Ovary (tissue), 3 donors: Measurements from ENCODE around the gene CHPF.

Experiments
- POLR2A ChIP-seq: fragments of 450-650 bp; IDR thresholded peaks from one replicate; pipeline ENCODE4 v1.6.1; 2017; ENCODE audit warnings: antibody characterized with exemption, mild to moderate bottlenecking, moderate library complexity
- TF ChIP-seq, protein P1 (sequence below), 3 donors: fragments of 450-650 bp in 2 of 3; fragments of 200-600 bp in 1 of 3; IDR thresholded peaks; one replicate each; pipeline versions ENCODE4 v1.5.1 to v1.8.0; 2016 to 2022; ENCODE audit warnings: antibody characterized with exemption in 3 of 3, mild to moderate bottlenecking in 1 of 3
- donor health status: DM: no; HTN: no; CAD: no.

DNA sequence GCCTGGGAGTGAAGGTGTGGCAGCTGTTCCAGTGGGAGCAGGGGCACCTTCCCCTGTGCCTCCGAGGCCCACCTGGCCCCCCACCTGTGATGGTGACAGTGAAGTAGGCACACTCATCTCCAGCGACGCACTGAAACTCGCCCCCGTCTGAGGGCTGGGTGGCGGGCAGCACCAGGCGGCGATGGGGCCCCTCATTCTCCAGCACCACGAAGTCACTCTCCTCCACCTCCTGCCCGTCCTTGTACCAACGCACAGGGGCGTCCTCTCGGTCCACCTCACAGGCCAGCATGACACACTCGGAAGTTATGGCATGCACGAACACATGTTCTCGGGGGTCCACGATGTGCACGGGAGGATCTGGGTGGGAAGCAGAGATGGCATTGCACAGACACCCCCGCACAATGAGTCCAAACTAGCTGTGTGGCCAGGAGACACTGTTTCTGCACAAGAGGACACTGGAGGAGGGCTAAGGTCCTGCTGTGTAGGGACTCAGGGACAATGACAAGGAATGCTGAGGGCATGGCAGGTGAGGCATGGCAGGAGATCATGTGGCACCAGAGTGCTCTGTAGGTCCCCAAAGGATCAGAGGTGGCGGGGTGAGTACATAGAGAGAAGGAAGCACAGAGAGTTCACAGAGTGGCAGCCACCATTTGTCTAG lies 19.8 kb upstream of the CHPF start:
- TF ChIP-seq, protein P1, sequence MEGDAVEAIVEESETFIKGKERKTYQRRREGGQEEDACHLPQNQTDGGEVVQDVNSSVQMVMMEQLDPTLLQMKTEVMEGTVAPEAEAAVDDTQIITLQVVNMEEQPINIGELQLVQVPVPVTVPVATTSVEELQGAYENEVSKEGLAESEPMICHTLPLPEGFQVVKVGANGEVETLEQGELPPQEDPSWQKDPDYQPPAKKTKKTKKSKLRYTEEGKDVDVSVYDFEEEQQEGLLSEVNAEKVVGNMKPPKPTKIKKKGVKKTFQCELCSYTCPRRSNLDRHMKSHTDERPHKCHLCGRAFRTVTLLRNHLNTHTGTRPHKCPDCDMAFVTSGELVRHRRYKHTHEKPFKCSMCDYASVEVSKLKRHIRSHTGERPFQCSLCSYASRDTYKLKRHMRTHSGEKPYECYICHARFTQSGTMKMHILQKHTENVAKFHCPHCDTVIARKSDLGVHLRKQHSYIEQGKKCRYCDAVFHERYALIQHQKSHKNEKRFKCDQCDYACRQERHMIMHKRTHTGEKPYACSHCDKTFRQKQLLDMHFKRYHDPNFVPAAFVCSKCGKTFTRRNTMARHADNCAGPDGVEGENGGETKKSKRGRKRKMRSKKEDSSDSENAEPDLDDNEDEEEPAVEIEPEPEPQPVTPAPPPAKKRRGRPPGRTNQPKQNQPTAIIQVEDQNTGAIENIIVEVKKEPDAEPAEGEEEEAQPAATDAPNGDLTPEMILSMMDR (IDR thresholded peaks at IDR 0.05) = no peak
- no peak for TF ChIP-seq POLR2A
